Adrenal gland (tissue), 5 donors: ENCODE measurements around the gene CST6.

Source experiments
- CTCF ChIP-seq, 6 experiments: fragments of 450-650 bp in 4 of 6; fragments of 200-600 bp in 2 of 6; sonication (generic) in 1 of 6; IDR thresholded peaks; 1 replicate in 5 of 6; 2 replicates in 1 of 6; pipeline versions ENCODE4 v1.5.1 to v1.8.0; 2016 to 2021; ENCODE audit warnings: antibody characterized with exemption in 6 of 6, mild to moderate bottlenecking in 2 of 6, moderate library complexity in 1 of 6
- POLR2A ChIP-seq, 2 donors: fragments of 450-650 bp; IDR thresholded peaks; one replicate each; pipeline ENCODE4 v1.6.1; 2017; ENCODE audit warnings: antibody characterized with exemption in 2 of 2, mild to moderate bottlenecking in 2 of 2, moderate library complexity in 1 of 2
- donor health status: DM: no; HTN: no; CAD: no.

GRCh38 chr11:66056501-66056900 lies 44.7 kb downstream of the CST6 start:
- TF ChIP-seq CTCF (IDR thresholded peaks at IDR 0.05) (no peak), POLR2A (IDR thresholded peaks at IDR 0.05) (no peak)
